Mesenchymal stem cell (in vitro differentiated cells and primary cell): ENCODE measurements around the gene HNRNPL. TPM values are rescaled to one million over a fixed set of nuclear protein-coding genes. Genes with fewer than 3 reads are reported as not detected.

Experiments used
- DNase-seq: peaks from one replicate; pipeline ENCODE4 v3.0.0-alpha.2; 2013
- H2AFZ ChIP-seq: one replicate; pipeline ENCODE4 v1.6.1; 2013; ENCODE audit warnings: low read depth, mild to moderate bottlenecking, control low read depth, inconsistent platforms, low read length, moderate library complexity
- H2AK5ac ChIP-seq: 2 replicates; pipeline ENCODE4 v1.6.1; 2013; ENCODE audit warnings: low read length, moderate library complexity, mild to moderate bottlenecking, inconsistent platforms; ENCODE audit not compliant: severe bottlenecking
- H2BK120ac ChIP-seq: one replicate; pipeline ENCODE4 v1.6.1; 2013; ENCODE audit warnings: low read depth, mild to moderate bottlenecking, inconsistent platforms, low read length, moderate library complexity
- H2BK12ac ChIP-seq, 2 experiments: one replicate each; pipeline ENCODE4 v1.6.1; 2013; ENCODE audit warnings: inconsistent platforms in 2 of 2, low read length in 2 of 2, mild to moderate bottlenecking in 2 of 2, moderate library complexity in 2 of 2, control low read depth in 1 of 2
- H2BK15ac ChIP-seq: one replicate; pipeline ENCODE4 v1.6.1; 2013; ENCODE audit warnings: mild to moderate bottlenecking, low read depth, inconsistent platforms; ENCODE audit not compliant: poor library complexity, severe bottlenecking
- H2BK5ac ChIP-seq: 2 replicates; pipeline ENCODE4 v1.6.1; 2013; ENCODE audit warnings: low read depth, mild to moderate bottlenecking, low read length, control low read depth, inconsistent platforms; ENCODE audit not compliant: poor library complexity, severe bottlenecking
- H3K14ac ChIP-seq, 2 experiments: one replicate each; pipeline ENCODE4 v1.6.1; 2013; ENCODE audit warnings: inconsistent platforms in 2 of 2, low read length in 2 of 2, control low read depth in 1 of 2, mild to moderate bottlenecking in 1 of 2, moderate library complexity in 1 of 2
- H3K18ac ChIP-seq, 2 experiments: one replicate each; pipeline ENCODE4 v1.6.1; 2013; ENCODE audit warnings: inconsistent platforms in 2 of 2, low read length in 2 of 2, control low read depth in 1 of 2, low read depth in 1 of 2, mild to moderate bottlenecking in 1 of 2
- H3K23ac ChIP-seq, 2 experiments: one replicate each; pipeline ENCODE4 v1.6.1; 2013; ENCODE audit warnings: inconsistent platforms in 2 of 2, low read length in 2 of 2, mild to moderate bottlenecking in 2 of 2, moderate library complexity in 2 of 2, control low read depth in 1 of 2
- H3K27ac ChIP-seq: 2 replicates; pipeline ENCODE4 v1.5.1; 2013; ENCODE audit warnings: mild to moderate bottlenecking, moderate library complexity, low read length, control low read depth, inconsistent platforms; ENCODE audit not compliant: poor library complexity, severe bottlenecking
- H3K27me3 ChIP-seq, 2 experiments: 2 replicates each; pipeline versions ENCODE4 v1.6.1 to v1.7.0; 2013; ENCODE audit warnings: low read length in 2 of 2, mild to moderate bottlenecking in 2 of 2, moderate library complexity in 2 of 2, control low read depth in 1 of 2, inconsistent platforms in 1 of 2; ENCODE audit not compliant: control insufficient read depth in 1 of 2, insufficient read depth in 1 of 2
- H3K36me3 ChIP-seq, 2 experiments: 2 replicates each; pipeline versions ENCODE4 v1.6.1 to v1.7.0; 2013; ENCODE audit warnings: low read length in 2 of 2, control low read depth in 1 of 2, inconsistent platforms in 1 of 2, low read depth in 1 of 2, mild to moderate bottlenecking in 1 of 2; ENCODE audit not compliant: insufficient read depth in 2 of 2, control insufficient read depth in 1 of 2
- H3K4ac ChIP-seq, 2 experiments: one replicate each; pipeline ENCODE4 v1.6.1; 2013; ENCODE audit warnings: inconsistent platforms in 2 of 2, low read length in 2 of 2, mild to moderate bottlenecking in 2 of 2, moderate library complexity in 2 of 2, control low read depth in 1 of 2, low read depth in 1 of 2
- H3K4me1 ChIP-seq: 2 replicates; pipeline ENCODE4 v1.6.1; 2013; ENCODE audit warnings: low read depth, low read length, control low read depth; ENCODE audit not compliant: control insufficient read depth, insufficient read depth
- H3K4me2 ChIP-seq: 2 replicates; pipeline ENCODE4 v1.6.1; 2013; ENCODE audit warnings: low read length, mild to moderate bottlenecking, inconsistent platforms; ENCODE audit not compliant: poor library complexity, severe bottlenecking
- H3K4me3 ChIP-seq, 2 experiments: 2 replicates each; pipeline versions ENCODE4 v1.5.1 to v1.7.0; 2013; ENCODE audit warnings: low read length in 2 of 2, mild to moderate bottlenecking in 2 of 2, control low read depth in 1 of 2, low read depth in 1 of 2; ENCODE audit not compliant: insufficient read depth in 1 of 2
- H3K79me1 ChIP-seq: replicated peaks from 2 replicates; pipeline ENCODE4 v1.6.1; 2013; ENCODE audit warnings: mild to moderate bottlenecking, control low read depth, low read length, inconsistent platforms; ENCODE audit not compliant: poor library complexity, severe bottlenecking
- H3K9ac ChIP-seq: 2 replicates; pipeline ENCODE4 v1.7.0; 2013; ENCODE audit warnings: mild to moderate bottlenecking, low read length, moderate library complexity
- H3K9me3 ChIP-seq: 2 replicates; pipeline ENCODE4 v1.7.0; 2013; ENCODE audit warnings: mild to moderate bottlenecking, low read length; ENCODE audit not compliant: control insufficient read depth
- H4K8ac ChIP-seq: one replicate; pipeline ENCODE4 v1.6.1; 2013; ENCODE audit warnings: inconsistent platforms, mild to moderate bottlenecking, low read length, moderate library complexity
- H4K91ac ChIP-seq: one replicate; pipeline ENCODE4 v1.6.1; 2013; ENCODE audit warnings: mild to moderate bottlenecking, low read length, inconsistent platforms
- WGBS: methylation state at CpG from one replicate; pipeline ENCODE4 v1.1.7; 2013; ENCODE audit warnings: mixed read lengths; 5-methylcytosine and 5-hydroxymethylcytosine counted together
- polyA plus RNA-seq, 2 experiments: library from polyadenylated mRNA; stranded (reverse); fragments of 200-250 nt; gene quantifications; one replicate each; pipeline ENCODE4 v1.2.3, GENCODE V29; 2013

Gene HNRNPL
- polyA plus RNA-seq (2013, experiment 1 of 2) = 177 TPM
- polyA plus RNA-seq (2013, experiment 2 of 2) = 181 TPM

DNA sequence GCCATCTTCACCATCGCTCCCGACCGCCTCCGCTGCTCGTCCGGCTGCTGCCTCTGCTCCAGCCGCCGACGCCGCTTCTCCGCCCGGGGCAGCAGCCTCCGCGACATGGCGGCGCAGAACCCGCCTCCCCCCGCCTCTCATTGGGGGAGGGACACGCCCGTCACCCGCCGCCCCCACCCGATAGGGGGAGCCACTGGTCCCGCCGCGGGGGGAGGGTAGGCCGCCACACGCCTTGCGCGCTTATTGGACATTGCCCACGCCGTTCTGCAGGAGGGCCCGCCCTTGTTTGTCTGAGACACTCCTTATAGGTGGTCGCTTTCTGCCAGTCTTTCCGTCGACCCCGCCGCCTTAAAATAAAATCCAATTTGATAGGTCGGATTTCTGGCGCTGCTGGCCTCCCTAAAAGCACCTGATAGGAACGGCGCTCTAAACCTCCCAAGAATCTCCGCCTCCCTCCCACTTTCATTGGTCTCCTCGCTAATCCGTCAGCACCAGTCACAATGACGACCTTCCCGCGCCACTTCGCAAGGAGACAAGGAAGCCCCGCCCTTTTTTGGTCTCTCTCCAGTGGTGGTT is at the start of gene HNRNPL:
Gene HNRNPL (minus strand): TSS at position 127 of the 576 bp plus-strand sequence. CDS start 20 bp downstream, at position 107.
- Histone ChIP-seq H3K18ac (peak within 1 kb of the TSS; percentile 100), H3K9me3 (no peaks in the 10 kb centered on the region), H3K4ac (peak within 1 kb of the TSS; percentile 100), H2AK5ac (peak within 1 kb of the TSS; percentile 73), H4K91ac (peak within 1 kb of the TSS; percentile 100), H3K79me1 (peaks cover 1% of the 10 kb centered on the region), H3K4me3 (peak within 1 kb of the TSS; percentile 86 to 99), H3K23ac (peak within 1 kb of the TSS; percentile 97 to 100), H3K4me2 (peak within 1 kb of the TSS; percentile 90), H3K14ac (peak within 1 kb of the TSS; percentile 87 to 99), H3K36me3 (peaks cover 27 to 33% of the 10 kb centered on the region in 2 experiments), H2BK120ac (peak within 1 kb of the TSS; percentile 100), H3K27ac (peak within 1 kb of the TSS; percentile 92), H2BK5ac (peak within 1 kb of the TSS; percentile 98), H2BK12ac (peak within 1 kb of the TSS; percentile 59 to 98), H3K9ac (peak within 1 kb of the TSS; percentile 92), H2BK15ac (peak within 1 kb of the TSS; percentile 92), H3K27me3 (no peaks in the 10 kb centered on the region), H2AFZ (no peak within 1 kb of the TSS), H3K4me1 (peaks cover 27% of the 10 kb centered on the region), H4K8ac (peak within 1 kb of the TSS; percentile 100)
- DNase-seq = peak; percentile 100
- WGBS = under 1% methylated on average over 50 of the region's 50 CpGs

DNA sequence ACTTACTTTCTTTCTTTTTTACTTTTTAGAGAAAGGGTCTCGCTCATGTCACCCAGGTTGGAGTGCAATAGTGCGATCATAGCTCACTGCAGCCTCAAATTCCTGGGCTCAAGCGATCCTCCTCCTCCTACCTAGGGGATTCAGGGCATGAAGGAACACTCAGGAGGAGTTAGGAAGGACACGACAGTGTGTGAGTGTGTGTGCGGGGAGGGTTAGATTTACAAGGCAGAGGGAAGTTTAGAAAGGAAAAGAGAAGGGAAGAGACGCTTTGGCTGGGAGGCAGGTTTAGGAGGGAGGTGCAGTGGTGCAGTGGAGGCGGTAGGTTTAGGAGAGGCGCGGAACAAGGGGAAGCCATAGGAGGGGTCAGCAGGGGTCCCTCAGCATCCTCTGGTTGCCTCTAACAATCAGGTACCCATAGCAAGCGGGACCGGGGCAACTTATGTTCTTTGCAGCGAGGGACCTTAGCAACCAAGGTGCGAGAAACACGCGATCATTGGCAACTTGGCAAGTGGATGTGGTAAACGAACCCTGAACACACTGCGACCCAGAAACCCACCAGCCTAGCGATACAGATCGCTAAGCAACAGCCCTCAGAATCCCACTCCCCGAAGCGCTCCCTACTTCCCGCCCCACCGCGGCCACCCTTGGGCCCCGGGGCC is 49.1 kb upstream of the HNRNPL start:
- H3K27me3 ChIP-seq = no peaks in the 10 kb centered on the region
- H2AFZ ChIP-seq = peak overlapping the region; percentile 39
- no peak overlapping the region for H2BK120ac ChIP-seq
- H4K8ac ChIP-seq = peak overlapping the region; percentile 67
- peak overlapping the region; percentile 72 to 96 for H3K4me3 ChIP-seq
- peak; percentile 49 for DNase-seq
- no peak overlapping the region for H2BK12ac ChIP-seq
- 19% methylated on average over 25 of the region's 25 CpGs for WGBS
- no peaks in the 10 kb centered on the region for H3K9me3 ChIP-seq
- H3K27ac ChIP-seq = no peak overlapping the region
- H3K4me1 ChIP-seq = peaks cover 13% of the 10 kb centered on the region
- H3K23ac ChIP-seq = no peak overlapping the region
- no peak overlapping the region for H2AK5ac ChIP-seq
- H3K4ac ChIP-seq = peak overlapping the region in 1 of 2 experiments; percentile 8
- peaks cover 41% of the 10 kb centered on the region for H3K79me1 ChIP-seq
- no peak overlapping the region for H2BK5ac ChIP-seq
- peak overlapping the region in 1 of 2 experiments; percentile 66 for H3K14ac ChIP-seq
- no peak overlapping the region for H2BK15ac ChIP-seq
- H3K4me2 ChIP-seq = peak overlapping the region; percentile 62
- peak overlapping the region; percentile 93 for H3K9ac ChIP-seq
- peaks cover 0 to 17% of the 10 kb centered on the region in 2 experiments for H3K36me3 ChIP-seq
- H3K18ac ChIP-seq = peak overlapping the region; percentile 16 to 23
- no peak overlapping the region for H4K91ac ChIP-seq

DNA sequence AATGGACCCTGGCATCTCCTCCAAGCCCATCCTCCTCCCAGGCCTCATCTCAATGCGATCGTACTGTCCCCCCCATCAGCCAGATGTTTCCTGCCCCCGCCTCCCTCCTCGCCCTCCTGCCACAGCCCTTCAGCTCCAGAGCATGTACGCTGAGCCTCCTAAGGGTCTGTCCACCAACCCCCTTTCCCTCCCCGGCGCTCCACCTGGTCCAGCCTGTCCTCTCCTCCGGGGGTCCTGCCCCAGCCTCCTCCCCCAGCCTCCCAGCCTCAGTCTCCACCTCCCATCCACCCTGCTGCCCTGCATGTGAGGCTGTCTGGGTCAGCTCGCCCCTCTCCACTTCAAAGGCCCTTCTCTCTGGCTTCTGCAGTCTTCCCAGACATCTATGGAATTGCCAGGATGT is 45.2 kb upstream of the HNRNPL start:
- no peak for DNase-seq
- no peak overlapping the region for H4K91ac ChIP-seq
- H3K36me3 ChIP-seq = peaks cover 14 to 35% of the 10 kb centered on the region in 2 experiments
- H2AFZ ChIP-seq = no peak overlapping the region
- no peak overlapping the region for H3K4ac ChIP-seq
- no peak overlapping the region for H3K4me3 ChIP-seq
- peaks cover 13% of the 10 kb centered on the region for H3K4me1 ChIP-seq
- H3K9ac ChIP-seq = no peak overlapping the region
- no peak overlapping the region for H2BK5ac ChIP-seq
- H2AK5ac ChIP-seq = no peak overlapping the region
- H3K18ac ChIP-seq = no peak overlapping the region
- no peak overlapping the region for H2BK12ac ChIP-seq
- H3K9me3 ChIP-seq = no peaks in the 10 kb centered on the region
- H4K8ac ChIP-seq = no peak overlapping the region
- no peak overlapping the region for H3K4me2 ChIP-seq
- 89% methylated on average over 9 of the region's 9 CpGs for WGBS
- no peaks in the 10 kb centered on the region for H3K27me3 ChIP-seq
- no peak overlapping the region for H3K14ac ChIP-seq
- H3K79me1 ChIP-seq = peaks cover 34% of the 10 kb centered on the region
- no peak overlapping the region for H3K27ac ChIP-seq
- H2BK15ac ChIP-seq = no peak overlapping the region
- no peak overlapping the region for H2BK120ac ChIP-seq
- H3K23ac ChIP-seq = no peak overlapping the region

- H4K8ac ChIP-seq = no peak overlapping the region
- no peak overlapping the region for H2BK5ac ChIP-seq
- no peak overlapping the region for H3K4me3 ChIP-seq
- H3K9me3 ChIP-seq = no peaks in the 10 kb centered on the region
- H3K4ac ChIP-seq = no peak overlapping the region
- WGBS = 96% methylated on average over 10 of the region's 14 CpGs
- H3K14ac ChIP-seq = no peak overlapping the region
- H2AFZ ChIP-seq = no peak overlapping the region
- no peak overlapping the region for H2BK15ac ChIP-seq
- H4K91ac ChIP-seq = no peak overlapping the region
- no peak overlapping the region for H3K4me2 ChIP-seq
- peaks cover 6% of the 10 kb centered on the region for H3K4me1 ChIP-seq
- no peak overlapping the region for H2BK120ac ChIP-seq
- no peak overlapping the region for H2BK12ac ChIP-seq
- peaks cover 30 to 51% of the 10 kb centered on the region in 2 experiments for H3K36me3 ChIP-seq
- H3K18ac ChIP-seq = no peak overlapping the region
- peaks cover 30% of the 10 kb centered on the region for H3K79me1 ChIP-seq
- no peak overlapping the region for H2AK5ac ChIP-seq
- no peaks in the 10 kb centered on the region for H3K27me3 ChIP-seq
- no peak for DNase-seq
- H3K23ac ChIP-seq = no peak overlapping the region
- no peak overlapping the region for H3K27ac ChIP-seq
- H3K9ac ChIP-seq = no peak overlapping the region
Observed at GRCh38 chr19:38893341-38893771, 43.6 kb upstream of the HNRNPL start.
